SK-N-MC (cell line): ENCODE data around the gene DCDC2C.

Source experiments
- FOXP2 ChIP-seq: optimal IDR thresholded peaks from 2 replicates; pipeline ENCODE3; 2011; ENCODE audit warnings: mild to moderate bottlenecking, moderate library complexity; ENCODE audit not compliant: insufficient read depth; ENCODE audit errors: extremely low read length, control extremely low read depth
- POLR2AphosphoS5 ChIP-seq: IDR thresholded peaks from 2 replicates; pipeline ENCODE4 v1.6.1; 2012; ENCODE audit warnings: mild to moderate bottlenecking, low read depth, low read length, borderline replicate concordance

- no peak for TF ChIP-seq POLR2AphosphoS5
- TF ChIP-seq FOXP2 = no peak
Observed at GRCh38 chr2:3681625-3682024, 21.8 kb upstream of the DCDC2C start.
